NCI-H526 treated with DMSO at 0.1 percent for 48 hours (cell line): ENCODE data around the gene STAT2.
"Not testable (repeated sequence)": the region's sequence is repeated elsewhere in the genome, so short reads cannot be mapped to it uniquely, and the experiment has no call there.

Source experiments
- DNase-seq: peaks from one replicate; lab custom pipeline; 2025; lab: John Stamatoyannopoulos, UW

STAT2 gene

DNA sequence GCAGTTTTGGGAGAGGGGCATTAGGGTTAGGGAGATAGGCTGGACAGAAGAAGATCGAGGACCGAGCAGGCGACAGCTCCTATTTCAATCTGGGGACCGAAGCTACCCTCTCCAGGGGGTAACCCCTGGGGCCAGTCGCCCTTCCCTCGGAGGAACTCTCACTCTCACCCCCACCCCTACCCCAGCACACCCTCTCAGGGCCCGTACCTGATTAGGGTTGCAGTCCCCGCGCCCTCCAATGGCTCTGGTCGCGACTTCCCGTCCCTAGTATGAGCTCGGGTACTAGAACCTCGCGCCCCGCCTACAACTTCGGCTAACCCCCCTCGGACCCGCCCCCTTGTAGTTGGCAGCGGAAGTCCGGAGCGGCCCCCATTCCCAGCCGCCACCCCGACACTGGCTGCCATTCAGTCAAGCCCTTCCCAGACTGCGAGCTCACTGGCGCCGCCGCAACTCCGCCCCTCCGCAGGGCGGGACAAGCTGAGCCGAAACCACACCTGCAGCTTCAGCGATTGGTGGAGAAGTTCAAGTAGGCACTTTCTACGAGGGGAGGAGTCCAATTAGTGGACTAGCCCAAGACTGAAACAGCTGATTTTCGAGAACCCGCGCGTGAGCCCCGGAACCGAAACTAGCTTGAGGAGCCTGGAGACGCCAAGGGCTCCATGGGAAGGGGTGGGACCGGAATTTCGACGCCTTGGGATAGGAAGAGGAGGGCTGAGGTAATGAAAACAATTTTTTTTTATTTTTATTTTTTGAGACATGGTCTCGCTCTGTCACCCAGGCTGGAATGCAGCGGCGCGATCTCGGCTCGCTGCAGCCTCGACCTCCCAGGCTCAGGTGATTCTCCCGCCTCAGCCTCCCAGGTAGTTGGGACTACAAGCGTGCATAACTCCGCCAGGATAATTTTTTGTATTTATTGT, at the start of gene STAT2:
TSS of gene STAT2 (minus strand) at position 257 of the 917 bp plus-strand sequence. CDS start 3,536 bp downstream, outside the sequence.
- DNase-seq = peak; percentile 96

DNA sequence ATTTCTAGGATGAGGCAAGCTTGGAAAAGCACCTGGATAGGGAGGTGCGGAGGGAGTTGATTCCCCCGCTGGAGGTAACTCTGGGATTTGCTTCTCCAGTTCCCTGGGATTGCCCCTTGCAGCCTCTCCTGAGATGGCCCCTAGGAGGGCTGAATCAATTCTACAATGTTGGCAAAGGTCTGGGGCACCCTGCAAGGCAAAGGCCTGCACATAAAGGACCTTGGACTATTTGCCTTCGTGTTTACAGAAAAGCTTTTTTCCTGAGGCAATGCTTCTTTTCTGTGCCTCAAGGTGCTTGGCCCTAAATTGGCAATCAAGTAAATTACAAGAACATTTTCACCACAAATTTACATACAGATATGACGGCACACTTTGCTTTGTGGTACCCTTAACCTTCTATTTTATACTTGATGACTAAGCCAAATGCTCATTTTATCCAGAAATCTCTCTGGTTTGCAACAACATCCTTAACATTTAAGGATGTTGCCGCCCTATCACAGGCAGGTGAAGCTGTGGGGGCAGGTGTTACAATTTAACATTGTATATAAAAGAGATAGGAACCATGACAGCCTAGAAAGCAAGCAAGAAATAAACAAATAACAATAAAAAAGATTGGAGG, 49.0 kb upstream of the STAT2 start:
- no peak for DNase-seq

DNA sequence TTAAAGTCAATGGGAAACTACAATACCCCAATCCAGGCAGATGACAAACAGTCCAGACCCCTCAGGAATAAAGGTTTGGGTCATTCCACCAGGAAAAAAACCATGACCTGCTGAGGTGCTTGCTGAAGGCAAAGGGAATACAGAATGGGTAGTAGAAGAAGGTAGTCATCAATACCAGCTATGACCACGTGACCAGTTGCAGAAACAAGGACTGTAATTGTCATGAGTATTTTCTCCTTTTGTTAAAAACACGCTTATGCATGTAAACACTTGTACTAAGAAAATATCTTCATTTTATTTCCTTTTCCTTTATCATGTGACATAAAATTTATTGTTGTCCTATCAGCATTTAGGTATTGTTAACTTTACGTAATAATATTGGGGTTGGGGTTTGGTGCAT, 44.3 kb upstream of the STAT2 start:
- not testable (repeated sequence) for DNase-seq

DNA sequence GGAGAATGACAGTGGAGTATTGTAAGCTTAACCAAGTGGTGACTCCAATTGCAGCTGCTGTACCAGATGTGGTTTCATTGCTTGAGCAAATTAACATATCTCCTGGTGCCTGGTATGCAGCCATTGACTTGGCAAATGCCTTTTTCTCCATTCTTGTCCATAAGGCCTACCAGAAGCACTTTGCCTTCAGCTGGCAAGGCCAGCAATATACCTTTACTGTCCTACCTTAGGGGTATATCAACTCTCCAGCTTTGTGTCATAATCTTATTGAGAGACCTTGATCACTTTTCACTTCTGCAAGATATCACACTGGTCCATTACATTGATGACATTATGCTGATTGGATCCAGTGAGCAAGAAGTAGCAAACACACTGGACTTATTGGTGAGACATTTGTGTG, 41.7 kb upstream of the STAT2 start:
- DNase-seq = not testable (repeated sequence)

DNA sequence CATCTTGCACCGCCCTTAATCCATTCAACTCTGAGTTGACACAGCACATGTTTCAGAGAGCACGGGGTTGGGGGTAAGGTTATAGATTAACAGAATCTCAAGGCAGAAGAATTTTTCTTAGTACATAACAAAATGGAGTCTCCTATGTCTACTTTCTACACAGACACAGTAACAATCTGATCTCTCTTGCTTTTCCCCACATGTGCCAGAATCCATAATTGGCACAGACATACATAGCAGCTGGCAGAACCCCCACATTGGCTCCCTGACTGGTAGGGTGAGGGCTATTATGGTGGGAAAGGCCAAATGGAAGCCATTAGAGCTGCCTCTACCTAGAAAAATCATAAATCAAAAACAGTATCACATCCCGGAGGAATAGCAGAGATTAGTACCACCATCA, 41.2 kb upstream of the STAT2 start:
- DNase-seq = not testable (repeated sequence)

DNA sequence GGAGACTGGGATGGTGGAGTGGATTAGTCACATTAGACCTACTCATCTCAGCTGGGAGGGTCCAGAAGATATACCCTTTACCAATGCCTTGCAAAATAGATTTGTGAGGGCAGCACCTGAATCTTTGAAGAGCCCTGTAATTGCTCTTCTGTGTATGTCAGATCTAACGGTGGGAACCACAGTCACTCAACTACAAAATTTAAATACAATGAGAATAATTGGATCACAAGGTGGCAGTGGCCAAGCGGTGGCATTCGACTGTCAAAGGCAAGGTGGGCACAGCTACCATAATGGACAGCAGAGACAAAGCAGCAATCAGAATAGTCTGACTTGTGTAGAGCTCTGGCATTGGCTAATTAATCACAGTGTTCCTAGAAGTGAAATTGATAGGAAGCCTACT, 39.6 kb upstream of the STAT2 start:
- DNase-seq = not testable (repeated sequence)

DNA sequence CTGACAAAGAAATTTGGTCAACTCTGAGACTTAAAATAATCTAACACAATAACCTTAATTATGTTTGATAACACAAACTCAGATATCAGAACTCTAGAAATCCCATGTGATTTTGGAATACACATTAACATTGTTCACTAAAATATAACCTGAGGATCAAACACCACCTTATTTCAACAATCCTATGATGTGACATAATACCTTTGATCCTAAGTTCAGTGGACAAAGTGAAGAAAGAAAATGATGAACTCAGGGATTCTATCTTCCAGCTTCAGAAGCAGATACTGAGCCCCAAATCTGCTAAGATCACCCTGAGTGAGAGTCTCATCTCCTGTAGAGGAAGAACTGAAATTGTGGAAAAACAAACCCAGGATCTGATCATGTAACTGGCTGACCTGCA, 38.4 kb upstream of the STAT2 start:
- no peak for DNase-seq

DNA sequence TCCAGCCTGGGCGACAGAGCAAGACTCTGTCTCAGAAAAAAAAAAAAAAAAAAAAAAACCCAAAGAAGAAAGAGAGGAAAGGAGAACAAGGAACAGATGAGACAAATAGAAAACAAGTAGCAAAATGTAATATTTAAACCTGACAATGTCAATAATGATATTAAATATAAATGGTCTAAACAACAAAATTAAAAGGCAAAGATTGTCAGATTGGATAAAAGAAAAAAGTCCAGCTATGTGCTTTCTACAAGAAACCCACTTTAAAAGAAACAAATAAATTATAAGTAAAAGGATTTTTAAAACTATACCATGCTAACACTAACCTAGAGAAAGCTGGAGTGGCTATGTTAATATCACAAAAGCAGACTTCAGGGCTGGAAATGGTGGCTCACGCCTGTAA, 32.4 kb upstream of the STAT2 start:
- no peak for DNase-seq

DNA sequence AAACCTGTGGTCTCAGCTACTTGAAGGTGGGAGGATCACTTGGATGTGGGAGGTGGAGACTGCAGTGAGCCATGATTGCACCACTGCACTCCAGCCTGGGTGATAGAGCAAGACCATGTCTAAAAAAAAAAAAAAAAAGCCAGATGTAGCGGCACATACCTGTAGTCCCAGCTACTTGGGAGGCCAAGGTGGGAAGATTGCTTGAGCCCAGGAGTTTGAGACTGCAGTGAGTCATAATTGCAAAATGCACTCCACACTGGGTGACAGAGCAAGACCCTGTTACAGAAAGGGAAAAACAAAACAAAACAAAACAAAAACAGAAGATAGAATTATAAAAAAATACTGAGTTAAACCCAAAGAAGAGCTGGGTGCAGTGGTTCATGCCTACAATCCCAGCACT, 31.8 kb upstream of the STAT2 start:
- no peak for DNase-seq

DNA sequence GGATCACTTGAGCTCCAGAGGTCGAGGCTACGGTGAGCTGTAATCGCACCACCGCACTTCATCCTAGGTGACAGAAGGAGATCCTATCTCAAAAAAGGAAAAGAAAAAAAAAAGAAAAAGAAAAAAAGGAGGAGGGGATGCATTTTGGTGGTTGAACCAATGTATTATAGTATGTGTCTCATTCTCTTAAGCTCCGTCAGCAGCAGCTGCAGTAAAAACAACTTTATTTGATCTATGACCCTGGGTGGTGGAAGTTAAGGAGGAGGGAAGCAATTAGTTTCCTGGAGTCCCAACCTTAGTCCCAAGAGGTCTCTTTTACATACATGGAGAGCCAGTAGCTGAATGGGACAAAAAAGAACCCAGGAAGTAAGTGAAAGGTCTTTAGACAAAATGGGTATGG, 29.5 kb upstream of the STAT2 start:
- no peak for DNase-seq

DNA sequence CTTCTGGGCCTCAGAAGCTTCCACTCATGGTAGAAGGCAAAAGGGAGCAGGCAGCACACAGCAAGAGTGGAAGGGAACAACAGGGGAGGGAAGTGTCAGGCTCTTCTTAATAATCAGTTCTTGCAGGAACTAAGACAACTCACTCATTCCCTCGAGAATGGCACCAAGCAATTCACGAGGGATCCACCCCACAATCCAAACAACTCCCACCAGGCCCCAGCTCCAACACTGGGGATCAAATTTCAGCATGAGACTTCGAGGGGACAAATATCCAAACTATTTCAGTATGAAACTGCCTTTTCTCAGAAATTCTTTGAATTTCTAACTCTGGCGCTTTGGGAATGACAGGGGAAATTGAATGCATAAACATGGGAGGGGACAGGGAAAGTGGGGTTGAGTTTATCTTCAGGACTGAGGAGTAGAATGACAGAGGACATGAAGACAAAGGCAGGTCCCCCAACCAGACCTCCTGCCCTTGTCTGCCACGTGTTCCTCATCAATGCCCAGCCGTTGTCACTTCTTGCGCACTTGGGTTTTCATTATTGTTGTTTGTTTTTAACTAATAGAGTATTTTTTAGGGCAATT, 27.3 kb upstream of the STAT2 start:
- DNase-seq = no peak

DNA sequence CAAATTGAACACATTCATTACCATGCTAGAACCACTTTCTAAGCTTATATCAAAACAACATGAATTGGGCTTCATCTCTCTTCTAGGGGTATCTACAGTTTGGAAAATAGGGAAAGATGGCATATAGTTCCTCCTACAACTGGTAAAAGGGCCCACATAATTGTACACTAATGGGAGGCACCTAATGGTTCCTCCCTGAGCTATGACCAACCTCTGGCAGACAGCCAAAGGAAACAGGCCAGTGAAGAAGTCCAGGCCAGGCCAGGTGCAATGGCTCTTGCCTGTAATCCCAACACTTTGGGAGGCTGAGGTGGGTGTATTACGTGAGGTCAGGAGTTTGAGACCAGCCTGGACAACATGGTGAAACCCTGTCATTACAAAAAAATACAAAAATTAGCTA, 26.0 kb upstream of the STAT2 start:
- DNase-seq = no peak

DNA sequence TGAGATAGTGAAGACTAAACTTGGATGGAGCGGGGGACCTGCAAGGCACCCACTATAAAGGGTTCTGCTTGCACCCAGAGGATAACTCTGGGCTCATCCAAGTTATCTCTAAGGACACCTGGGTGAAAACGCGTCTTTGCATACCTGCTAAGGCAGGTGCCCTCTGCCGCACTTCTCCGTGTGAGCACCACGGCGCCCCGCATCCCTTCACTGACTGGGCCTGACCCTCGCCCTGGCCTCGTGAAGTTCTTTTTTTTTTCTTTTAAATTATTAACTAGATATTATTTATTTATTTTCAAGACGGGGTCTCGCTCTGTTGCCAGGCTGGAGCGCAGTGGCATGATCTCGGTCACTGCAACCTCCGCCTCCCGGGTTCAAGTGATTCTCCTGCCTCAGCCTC, 22.7 kb upstream of the STAT2 start:
- DNase-seq = no peak

DNA sequence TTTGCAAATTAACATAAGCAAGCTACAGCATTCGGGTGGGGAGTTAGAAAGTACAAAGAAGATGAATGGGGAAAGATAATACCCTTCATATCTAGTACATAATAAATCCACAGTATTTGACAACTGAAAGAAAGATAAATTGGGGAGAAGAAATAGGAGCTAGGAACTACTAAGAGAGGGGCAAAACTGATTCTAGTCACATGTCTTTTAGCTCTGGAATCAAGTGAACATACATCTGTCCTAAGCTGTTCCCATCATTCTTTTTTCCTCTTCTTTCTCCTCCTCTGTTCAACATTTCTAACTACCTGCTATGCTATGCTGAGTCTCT, 18.0 kb upstream of the STAT2 start:
- no peak for DNase-seq

DNA sequence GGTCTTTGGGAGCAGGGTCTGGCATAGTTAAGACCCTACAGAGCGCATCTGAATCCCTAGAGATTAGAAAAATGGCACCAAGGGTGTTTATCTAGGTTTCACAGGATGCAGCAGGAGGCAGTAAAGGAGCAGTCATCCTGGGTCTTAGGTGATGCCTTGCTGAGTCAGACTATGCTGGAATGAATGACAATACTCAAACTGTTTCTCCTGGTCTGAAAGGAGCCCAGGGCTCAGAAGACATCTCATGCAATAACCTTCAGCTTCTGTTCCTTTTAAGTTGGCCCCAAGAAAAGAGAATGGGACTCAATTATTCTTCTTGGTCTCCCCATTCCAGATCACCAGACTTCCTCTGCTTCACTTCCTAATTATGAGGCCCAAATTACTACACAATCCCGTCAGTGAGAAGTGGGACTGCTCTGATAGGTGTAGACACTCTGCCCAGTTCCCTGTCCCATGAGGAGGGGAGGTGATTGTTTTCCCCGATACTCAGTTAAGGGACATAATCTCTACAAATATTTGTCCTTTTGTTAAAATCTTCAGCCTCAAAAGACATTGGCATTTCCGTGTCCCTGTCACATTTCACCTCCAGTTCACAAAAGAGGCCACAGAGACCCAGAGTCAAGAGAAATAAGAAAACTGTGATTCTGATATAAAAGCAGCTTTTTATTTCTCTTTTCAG, 17.5 kb upstream of the STAT2 start:
- no peak for DNase-seq

DNA sequence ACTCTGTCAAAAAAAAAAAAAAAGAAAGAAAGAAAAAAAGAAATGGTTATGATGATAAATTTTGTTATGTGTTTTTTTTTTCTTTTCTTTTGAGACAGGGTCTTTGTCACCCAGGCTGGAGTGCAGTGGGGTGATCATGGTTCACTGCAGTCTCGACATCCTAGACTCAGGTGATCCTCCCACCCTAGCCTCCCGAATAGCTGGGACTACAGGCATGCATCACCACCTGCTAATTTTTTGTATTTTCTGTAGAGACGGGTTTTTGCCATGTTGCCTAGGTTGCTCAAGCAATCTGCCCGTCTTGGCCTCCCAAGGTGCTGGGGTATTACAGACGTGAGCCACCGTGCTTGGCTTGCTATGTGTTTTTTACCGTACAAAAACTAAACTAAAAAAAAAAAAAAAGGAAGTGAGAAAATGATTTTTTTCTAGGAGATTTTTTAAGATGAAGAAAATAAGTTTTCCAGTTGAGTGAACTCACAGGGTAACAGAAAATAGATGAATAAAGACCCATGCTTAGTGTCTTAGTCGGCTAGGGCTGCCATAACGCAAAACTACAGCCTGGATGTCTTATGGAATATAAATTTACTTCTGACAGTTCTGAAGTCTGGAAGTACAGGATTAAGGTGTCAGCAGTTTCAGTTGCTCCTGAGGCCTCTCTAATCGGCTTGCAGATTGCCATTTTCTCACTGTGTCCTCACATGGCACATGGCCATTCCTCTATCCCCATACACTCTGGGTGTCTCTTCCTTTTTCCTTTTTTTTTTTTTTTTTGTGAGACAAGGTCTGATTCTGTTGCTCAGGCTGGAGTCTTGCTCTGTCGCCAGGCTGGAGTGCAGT, 15.9 kb upstream of the STAT2 start:
- no peak for DNase-seq

DNA sequence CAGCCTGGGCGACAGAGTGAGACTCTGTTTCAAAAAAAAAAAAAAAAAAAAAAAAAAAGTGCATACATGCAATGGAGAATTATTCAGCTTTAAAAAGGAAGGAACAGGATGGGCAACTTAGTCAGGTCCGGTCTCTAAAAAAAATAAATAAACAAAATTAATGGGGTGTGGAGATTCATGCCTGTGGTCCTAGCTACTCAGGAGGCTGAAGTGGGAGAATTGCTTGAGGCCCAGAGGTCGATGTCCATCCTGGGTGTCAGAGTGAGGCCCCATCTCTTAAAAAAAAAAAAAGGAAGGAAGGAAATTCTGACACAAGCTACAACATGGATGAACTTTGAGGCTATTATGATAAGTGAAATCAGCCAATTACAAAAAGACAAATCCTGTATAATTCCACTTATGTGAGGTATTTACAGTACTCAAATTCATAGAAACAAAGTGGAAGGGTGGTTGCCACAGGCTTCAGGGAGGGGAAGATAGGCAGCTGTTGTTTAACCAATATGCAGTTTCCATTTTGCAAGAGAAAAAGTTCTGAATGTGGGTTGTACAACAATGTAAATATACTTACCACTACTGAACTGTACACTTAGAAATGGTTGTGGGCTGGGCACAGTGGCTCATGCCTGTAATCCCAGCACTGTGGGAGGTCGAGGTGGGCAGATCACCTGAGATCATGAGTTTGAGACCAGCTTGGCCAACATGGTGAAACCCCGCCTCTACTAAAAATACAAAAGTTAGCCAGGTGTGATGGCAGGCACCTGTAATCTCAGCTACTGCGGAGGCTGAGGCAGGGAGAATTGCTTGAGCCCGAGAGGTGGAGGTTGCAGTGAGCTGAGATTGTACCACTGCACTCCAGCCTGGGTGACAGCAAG, 15.1 kb upstream of the STAT2 start:
- no peak for DNase-seq

DNA sequence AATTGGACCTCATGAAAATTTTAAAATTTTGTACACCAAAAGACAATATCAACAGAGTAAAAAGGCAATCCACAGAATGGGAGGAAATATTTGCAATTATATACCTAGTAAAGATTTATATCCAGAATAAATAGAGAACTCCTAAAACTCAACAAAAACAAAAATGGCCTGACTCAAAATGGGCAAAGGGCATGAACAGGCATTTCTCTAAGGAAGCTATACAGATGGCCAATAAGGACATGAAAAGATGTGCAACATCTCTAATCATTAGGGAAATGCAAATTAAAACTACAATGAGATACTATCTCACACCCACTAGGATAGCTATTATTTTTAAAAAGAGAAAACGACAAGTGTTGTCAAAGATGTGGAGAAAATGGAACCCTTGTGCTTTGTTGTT, 13.6 kb upstream of the STAT2 start:
- DNase-seq = no peak

DNA sequence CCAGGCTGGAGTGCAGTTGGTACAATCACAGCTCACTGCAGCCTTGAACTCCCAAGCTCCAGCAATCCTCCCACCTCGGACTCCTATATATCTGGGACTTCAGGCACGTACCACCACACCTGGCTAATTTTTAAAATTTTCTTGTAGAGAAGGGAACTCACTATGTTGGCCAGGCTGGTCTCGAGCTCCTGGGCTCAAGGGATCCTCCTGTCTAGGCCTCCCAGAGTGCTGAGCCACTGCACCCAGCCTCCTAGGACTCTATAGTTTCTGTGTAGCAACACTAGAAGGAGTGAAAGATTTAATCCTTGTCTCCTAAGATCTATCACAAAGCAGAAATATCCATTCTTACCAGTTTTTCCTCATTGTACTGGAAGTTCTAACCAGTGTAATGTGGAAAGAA, 7.0 kb upstream of the STAT2 start:
- no peak for DNase-seq

DNA sequence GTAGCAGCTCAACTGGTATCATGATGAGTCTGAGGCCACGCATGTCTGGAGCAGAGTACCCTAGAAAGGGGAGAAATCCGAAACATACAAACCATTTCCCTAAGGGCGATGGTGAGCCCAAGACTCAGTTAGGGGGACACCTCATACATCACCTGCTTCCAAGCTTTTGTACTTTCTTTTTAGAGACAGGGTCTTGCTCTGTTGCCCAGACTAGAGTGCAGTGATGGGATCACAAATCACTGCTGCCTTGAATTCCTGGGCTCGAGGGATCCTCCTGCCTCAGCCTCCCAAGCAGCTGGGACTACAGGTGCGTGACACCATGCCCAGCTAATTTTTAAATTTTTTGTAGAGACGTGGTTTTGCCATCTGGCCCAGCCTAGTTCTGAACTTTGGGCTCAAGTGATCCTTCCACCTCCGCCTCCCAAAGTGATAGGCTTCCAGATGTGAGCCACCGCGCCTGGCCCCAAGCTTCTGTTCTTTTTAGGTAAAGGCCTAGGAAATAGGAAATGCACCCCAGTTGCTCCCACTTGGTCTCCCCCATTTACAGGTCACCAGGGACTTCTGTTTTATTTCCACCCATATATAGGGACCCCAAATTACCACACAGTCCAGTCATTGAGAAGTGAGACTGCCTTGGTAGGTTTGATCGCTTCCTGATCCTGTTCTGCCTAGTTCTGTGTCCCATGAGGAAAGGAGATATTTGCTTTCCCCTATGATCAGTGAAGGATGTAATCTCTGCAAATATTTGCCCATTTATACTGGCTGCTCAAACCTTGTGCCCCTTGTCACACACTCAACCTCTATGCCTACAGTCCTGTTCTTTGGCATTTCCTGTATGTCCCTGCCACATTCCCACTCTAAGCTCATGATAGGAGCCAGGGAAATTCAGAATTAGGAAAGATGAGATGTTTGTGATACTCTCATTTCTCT, 2.5 kb upstream of the STAT2 start, which contains the start of gene APOF:
TSS of gene APOF (minus strand) at position 728 of the 930 bp plus-strand sequence. CDS start at position 616, 112 bp downstream.
- DNase-seq = peak; percentile 41
